ENCODE results near the gene FASN. TPM values are rescaled to one million over a fixed set of nuclear protein-coding genes. Genes with fewer than 3 reads are reported as not detected.
"Not testable (repeated sequence)": the region's sequence is repeated elsewhere in the genome, so short reads cannot be mapped to it uniquely, and the experiment has no call there.

The FASN gene
- total and polyA plus RNA-seq, 2 donors (not counting 3 experiments of a cell fraction or from before 2014, with no cell fraction given): 101 to 360 TPM

DNA sequence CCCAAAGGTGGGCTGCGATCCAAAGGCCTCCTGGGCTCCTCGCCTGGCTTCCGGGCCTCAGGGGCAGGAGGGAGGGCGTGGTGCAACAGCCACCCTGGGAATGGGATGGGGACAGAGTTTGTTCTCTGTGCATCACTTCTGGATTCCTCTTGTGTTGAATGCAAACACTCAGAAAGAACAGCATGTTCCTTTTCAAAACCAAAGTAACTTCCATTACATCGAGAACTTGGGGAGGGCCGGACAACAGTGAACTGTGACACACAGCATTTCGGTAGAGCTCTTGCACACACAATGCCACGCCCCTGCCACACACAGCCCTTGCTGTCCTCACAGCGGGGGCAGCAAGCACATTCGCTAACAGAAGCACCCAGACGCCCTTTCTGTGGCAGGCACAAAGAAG lies 36.1 kb upstream of the FASN start:
- ChIA-PET POLR2A (no interaction called here), CTCF (interaction anchor here (0.8 to 1.4 kb wide), 2 partner anchors 10 to 103 kb away, joined by 3 read pairs; no protein-coding TSS in a partner anchor)
- Histone ChIP-seq H2AFZ (ENCODE audit: low read depth, low read length) (no peak overlapping the region), H3K36me3 (ENCODE audit: control insufficient read depth in 2 of 2, extremely low read depth in 1 of 2, insufficient read depth in 2 of 2, low read length in 2 of 2) (no peaks in the 10 kb centered on the region), H4K20me1 (replicated peaks; ENCODE audit: control insufficient read depth, extremely low read depth, insufficient read depth, low read length) (no peaks in the 10 kb centered on the region), H3K79me2 (ENCODE audit: control insufficient read depth, insufficient read depth, low read length) (no peaks in the 10 kb centered on the region), H3K4me2 (ENCODE audit: insufficient read depth, low read length) (no peak overlapping the region), H3K9me3 (replicated peaks; ENCODE audit: control insufficient read depth, insufficient read depth, low read length) (no peaks in the 10 kb centered on the region), H3K27ac (ENCODE audit: insufficient read depth, low read depth, low read length) (no peak overlapping the region), H3K9me1 (replicated peaks; ENCODE audit: control insufficient read depth, extremely low read depth, insufficient read depth, low read length) (no peaks in the 10 kb centered on the region), H3K4me1 (ENCODE audit: control insufficient read depth, extremely low read depth, insufficient read depth, low read length) (no peaks in the 10 kb centered on the region), H3K4me3 (replicated peaks in 1 of 3; ENCODE audit: insufficient read depth in 1 of 3, low read depth in 1 of 3, low read length in 3 of 3) (no peak overlapping the region), H3K9ac (replicated peaks; ENCODE audit: extremely low read depth, insufficient read depth, low read length) (no peak overlapping the region), H3K27me3 (ENCODE audit: control insufficient read depth in 2 of 2, insufficient read depth in 2 of 2, low read length in 2 of 2) (no peaks in the 10 kb centered on the region)
- DNase-seq (ENCODE audit: low read depth, low spot score) (no peak), FAIRE-seq (no peak)
- dilution Hi-C loops (cut with MboI; ENCODE audit: extremely low pct_ligation_motif_present, low sequenced_read_pairs) (no loop called here), intact Hi-C loops (cut with micrococcal nuclease) (no loop called here)
- TF ChIP-seq EZH2 (IDR thresholded peaks at IDR 0.05; ENCODE audit: borderline replicate concordance, low read depth, low read length, severe bottlenecking) (no peak), FOS (IDR thresholded peaks at IDR 0.05; ENCODE audit: borderline replicate concordance, insufficient read depth, low read length) (no peak), POLR2A (IDR thresholded peaks at IDR 0.05; ENCODE audit: low read depth, low read length) (no peak), POLR2AphosphoS5 (IDR thresholded peaks at IDR 0.05; ENCODE audit: insufficient read depth, low read depth, low read length) (no peak), GATA2 (IDR thresholded peaks at IDR 0.05; ENCODE audit: insufficient read depth, insufficient read length, low read depth, low read length) (no peak), MYC (IDR thresholded peaks at IDR 0.05; ENCODE audit: low read depth, low read length) (no peak), JUN (IDR thresholded peaks at IDR 0.05; ENCODE audit: borderline replicate concordance, insufficient read depth, insufficient read length, low read depth) (no peak), CTCF (IDR thresholded peaks at IDR 0.05; ENCODE audit: extremely low read depth in 1 of 2, insufficient read depth in 1 of 2, low read depth in 1 of 2, low read length in 2 of 2) (no peak)
- TF ChIP-seq, protein P1, sequence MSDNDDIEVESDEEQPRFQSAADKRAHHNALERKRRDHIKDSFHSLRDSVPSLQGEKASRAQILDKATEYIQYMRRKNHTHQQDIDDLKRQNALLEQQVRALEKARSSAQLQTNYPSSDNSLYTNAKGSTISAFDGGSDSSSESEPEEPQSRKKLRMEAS (IDR thresholded peaks at IDR 0.05; ENCODE audit: insufficient read depth, insufficient read length): no peak
- no TSS peak for BruUV-seq (replicated peaks)

GRCh38 chr17:82133166-82133953 lies 35.3 kb upstream of the FASN start:
- H2AFZ ChIP-seq (ENCODE audit: low read depth, low read length); H3K9ac ChIP-seq (replicated peaks; ENCODE audit: extremely low read depth, insufficient read depth, low read length); H3K4me3 ChIP-seq (replicated peaks in 1 of 3; ENCODE audit: insufficient read depth in 1 of 3, low read depth in 1 of 3, low read length in 3 of 3); H3K36me3 ChIP-seq (ENCODE audit: control insufficient read depth in 2 of 2, extremely low read depth in 1 of 2, insufficient read depth in 2 of 2, low read length in 2 of 2); H3K4me1 ChIP-seq (ENCODE audit: control insufficient read depth, extremely low read depth, insufficient read depth, low read length); dilution Hi-C loops (cut with MboI; ENCODE audit: extremely low pct_ligation_motif_present, low sequenced_read_pairs); DNase-seq (ENCODE audit: low read depth, low spot score); H3K9me1 ChIP-seq (replicated peaks; ENCODE audit: control insufficient read depth, extremely low read depth, insufficient read depth, low read length); H3K27me3 ChIP-seq (ENCODE audit: control insufficient read depth in 2 of 2, insufficient read depth in 2 of 2, low read length in 2 of 2); H3K79me2 ChIP-seq (ENCODE audit: control insufficient read depth, insufficient read depth, low read length); H3K27ac ChIP-seq (ENCODE audit: insufficient read depth, low read depth, low read length); H3K9me3 ChIP-seq (replicated peaks; ENCODE audit: control insufficient read depth, insufficient read depth, low read length); H3K4me2 ChIP-seq (ENCODE audit: insufficient read depth, low read length); FAIRE-seq; intact Hi-C loops (cut with micrococcal nuclease); BruUV-seq (replicated peaks); H4K20me1 ChIP-seq (replicated peaks; ENCODE audit: control insufficient read depth, extremely low read depth, insufficient read depth, low read length): not testable (repeated sequence)
- ChIA-PET POLR2A (interaction anchor here (0.6 kb wide), 1 partner anchor 35 kb away, joined by 10 read pairs; no protein-coding TSS in a partner anchor), CTCF (interaction anchor here (0.6 to 0.7 kb wide), 3 partner anchors 24 to 374 kb away, joined by 3 to 5 read pairs (median 4); no protein-coding TSS in a partner anchor)
